ENCODE measurements around the gene CCNQ.

DNA sequence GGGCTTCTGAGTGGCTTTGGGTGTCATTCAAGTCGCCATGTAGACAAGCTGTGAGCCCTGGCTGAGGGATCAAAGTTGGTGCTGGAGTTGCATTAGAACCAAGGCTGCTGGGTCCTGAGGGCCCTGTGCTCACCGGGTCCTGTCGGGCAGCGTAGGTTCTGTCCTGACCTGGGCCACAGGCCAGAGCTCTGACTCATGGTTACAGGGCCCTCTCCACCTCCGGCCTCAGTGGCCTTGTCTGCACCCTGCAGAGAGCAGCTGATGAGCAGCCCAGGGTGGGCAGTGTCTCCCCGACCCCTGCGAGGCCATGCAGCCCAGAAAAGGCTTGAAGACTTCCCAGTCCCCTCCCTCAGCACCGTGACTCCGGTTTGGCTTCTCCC, 59.0 kb downstream of the CCNQ start:
- TF ChIP-seq, protein P1, sequence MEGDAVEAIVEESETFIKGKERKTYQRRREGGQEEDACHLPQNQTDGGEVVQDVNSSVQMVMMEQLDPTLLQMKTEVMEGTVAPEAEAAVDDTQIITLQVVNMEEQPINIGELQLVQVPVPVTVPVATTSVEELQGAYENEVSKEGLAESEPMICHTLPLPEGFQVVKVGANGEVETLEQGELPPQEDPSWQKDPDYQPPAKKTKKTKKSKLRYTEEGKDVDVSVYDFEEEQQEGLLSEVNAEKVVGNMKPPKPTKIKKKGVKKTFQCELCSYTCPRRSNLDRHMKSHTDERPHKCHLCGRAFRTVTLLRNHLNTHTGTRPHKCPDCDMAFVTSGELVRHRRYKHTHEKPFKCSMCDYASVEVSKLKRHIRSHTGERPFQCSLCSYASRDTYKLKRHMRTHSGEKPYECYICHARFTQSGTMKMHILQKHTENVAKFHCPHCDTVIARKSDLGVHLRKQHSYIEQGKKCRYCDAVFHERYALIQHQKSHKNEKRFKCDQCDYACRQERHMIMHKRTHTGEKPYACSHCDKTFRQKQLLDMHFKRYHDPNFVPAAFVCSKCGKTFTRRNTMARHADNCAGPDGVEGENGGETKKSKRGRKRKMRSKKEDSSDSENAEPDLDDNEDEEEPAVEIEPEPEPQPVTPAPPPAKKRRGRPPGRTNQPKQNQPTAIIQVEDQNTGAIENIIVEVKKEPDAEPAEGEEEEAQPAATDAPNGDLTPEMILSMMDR (IDR thresholded peaks at IDR 0.05 in 2 of 3, conservative IDR thresholded peaks at IDR 0.05 in 1 of 3; ENCODE audit: control insufficient read depth in 2 of 3, extremely low read depth in 1 of 3, insufficient read depth in 1 of 3, low read depth in 3 of 3, low read length in 3 of 3) = no peak
- TF ChIP-seq BMI1 (IDR thresholded peaks at IDR 0.05; ENCODE audit: borderline replicate concordance) (no peak), KDM1A (IDR thresholded peaks at IDR 0.05; ENCODE audit: borderline replicate concordance) (no peak), HDAC2 (IDR thresholded peaks at IDR 0.05) (no peak), HSF1 (IDR thresholded peaks at IDR 0.05; ENCODE audit: low read depth, low read length) (no peak), BRCA1 (IDR thresholded peaks at IDR 0.05; ENCODE audit: low read depth, low read length) (no peak), CHD4 (IDR thresholded peaks at IDR 0.05) (no peak), EZH2 (IDR thresholded peaks at IDR 0.05; ENCODE audit: borderline replicate concordance, control insufficient read depth, low read depth, low read length) (no peak), IRF3 (IDR thresholded peaks at IDR 0.05) (no peak), TAF1 (IDR thresholded peaks at IDR 0.05; ENCODE audit: borderline replicate concordance, low read depth, low read length) (no peak)
- TF ChIP-seq, protein P2, sequence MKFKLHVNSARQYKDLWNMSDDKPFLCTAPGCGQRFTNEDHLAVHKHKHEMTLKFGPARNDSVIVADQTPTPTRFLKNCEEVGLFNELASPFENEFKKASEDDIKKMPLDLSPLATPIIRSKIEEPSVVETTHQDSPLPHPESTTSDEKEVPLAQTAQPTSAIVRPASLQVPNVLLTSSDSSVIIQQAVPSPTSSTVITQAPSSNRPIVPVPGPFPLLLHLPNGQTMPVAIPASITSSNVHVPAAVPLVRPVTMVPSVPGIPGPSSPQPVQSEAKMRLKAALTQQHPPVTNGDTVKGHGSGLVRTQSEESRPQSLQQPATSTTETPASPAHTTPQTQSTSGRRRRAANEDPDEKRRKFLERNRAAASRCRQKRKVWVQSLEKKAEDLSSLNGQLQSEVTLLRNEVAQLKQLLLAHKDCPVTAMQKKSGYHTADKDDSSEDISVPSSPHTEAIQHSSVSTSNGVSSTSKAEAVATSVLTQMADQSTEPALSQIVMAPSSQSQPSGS (IDR thresholded peaks at IDR 0.05; ENCODE audit: low read length) = no peak

Measured in GM12878 (cell line).